ENCODE measurements around the gene GLRX2. TPM values are rescaled to one million over a fixed set of nuclear protein-coding genes. Genes with fewer than 3 reads are reported as not detected.
A peak's percentile ranks its signal among the peaks of the same experiment; 100 is the strongest.
"Not testable (repeated sequence)": the region's sequence is repeated elsewhere in the genome, so short reads cannot be mapped to it uniquely, and the experiment has no call there.

The GLRX2 gene

GRCh38 chr1:193058529-193059281 is 46.5 kb downstream of the GLRX2 start:
- Histone ChIP-seq H3K4me1 (ENCODE audit: control insufficient read depth in 2 of 2, insufficient read depth in 1 of 2, low read depth in 1 of 2, low read length in 2 of 2) (peaks cover 0 to 5% of the 10 kb centered on the region in 2 donors), H3K27me3 (ENCODE audit: control insufficient read depth in 3 of 3, insufficient read depth in 3 of 3, low read depth in 1 of 3, low read length in 3 of 3) (no peaks in the 10 kb centered on the region), H2BK120ac (ENCODE audit: low read depth, low read length) (no peak overlapping the region), H3K4ac (ENCODE audit: low read length) (peak overlapping the region; percentile 66), H2BK15ac (ENCODE audit: low read length) (no peak overlapping the region), H3K4me2 (ENCODE audit: insufficient read depth, low read length, poor library complexity, severe bottlenecking) (peak overlapping the region; percentile 69), H3K9me3 (replicated peaks in 1 of 2; ENCODE audit: control insufficient read depth in 2 of 2, insufficient read depth in 1 of 2, low read depth in 1 of 2, low read length in 2 of 2) (peaks cover 0 to 12% of the 10 kb centered on the region in 2 donors), H3K9ac (ENCODE audit: low read depth, low read length, poor library complexity) (peak overlapping the region; percentile 95), H3K27ac (replicated peaks; ENCODE audit: low read length) (peak overlapping the region; percentile 99), H3K4me3 (ENCODE audit: low read length in 2 of 2) (peak overlapping the region; percentile 98), H4K8ac (ENCODE audit: low read depth, low read length) (no peak overlapping the region), H2BK5ac (ENCODE audit: low read length) (peak overlapping the region; percentile 94), H2AK5ac (ENCODE audit: low read depth, low read length) (no peak overlapping the region), H3K36me3 (replicated peaks in 1 of 2; ENCODE audit: control insufficient read depth in 2 of 2, insufficient read depth in 2 of 2, low read length in 2 of 2) (peaks cover 0 to 25% of the 10 kb centered on the region in 2 donors), H3K18ac (ENCODE audit: low read length) (peak overlapping the region; percentile 90), H4K91ac (ENCODE audit: low read depth, low read length, poor library complexity) (no peak overlapping the region), H3K79me1 (ENCODE audit: low read depth, low read length) (peaks cover 4% of the 10 kb centered on the region), H2AFZ (ENCODE audit: low read length) (peak overlapping the region; percentile 94), H3K14ac (ENCODE audit: low read length) (peak overlapping the region; percentile 39), H2BK12ac (ENCODE audit: low read length) (no peak overlapping the region), H3K23ac (ENCODE audit: low read depth, low read length, poor library complexity) (peak overlapping the region; percentile 99)
- no CpG with 5 or more reads among the region's 37 CpGs for WGBS, 2 donors (ENCODE audit: extremely low coverage in 2 of 2, insufficient read length in 2 of 2, insufficient replicate concordance in 1 of 2)
- peak; percentile 31 for DNase-seq (ENCODE audit: low spot score)

GRCh38 chr1:193054169-193054675 is 51.0 kb downstream of the GLRX2 start:
- no peak overlapping the region for H3K27ac ChIP-seq (replicated peaks; ENCODE audit: low read length)
- no peak overlapping the region for H4K8ac ChIP-seq (ENCODE audit: low read depth, low read length)
- no peak overlapping the region for H3K23ac ChIP-seq (ENCODE audit: low read depth, low read length, poor library complexity)
- H2BK15ac ChIP-seq (ENCODE audit: low read length), result no peak overlapping the region
- no CpG with 5 or more reads among the region's 4 CpGs for WGBS, 2 donors (ENCODE audit: extremely low coverage in 2 of 2, insufficient read length in 2 of 2, insufficient replicate concordance in 1 of 2)
- H3K4me2 ChIP-seq (ENCODE audit: insufficient read depth, low read length, poor library complexity, severe bottlenecking), result no peak overlapping the region
- no peak overlapping the region for H2AFZ ChIP-seq (ENCODE audit: low read length)
- H3K9me3 ChIP-seq (replicated peaks in 1 of 2; ENCODE audit: control insufficient read depth in 2 of 2, insufficient read depth in 1 of 2, low read depth in 1 of 2, low read length in 2 of 2), result no peaks in the 10 kb centered on the region
- peaks cover 0 to 37% of the 10 kb centered on the region in 2 donors for H3K36me3 ChIP-seq (replicated peaks in 1 of 2; ENCODE audit: control insufficient read depth in 2 of 2, insufficient read depth in 2 of 2, low read length in 2 of 2)
- no peak overlapping the region for H2BK120ac ChIP-seq (ENCODE audit: low read depth, low read length)
- peaks cover 3% of the 10 kb centered on the region for H3K79me1 ChIP-seq (ENCODE audit: low read depth, low read length)
- no peak overlapping the region for H3K18ac ChIP-seq (ENCODE audit: low read length)
- no peak for DNase-seq (ENCODE audit: low spot score)
- no peak overlapping the region for H2AK5ac ChIP-seq (ENCODE audit: low read depth, low read length)
- no peak overlapping the region for H2BK12ac ChIP-seq (ENCODE audit: low read length)
- H4K91ac ChIP-seq (ENCODE audit: low read depth, low read length, poor library complexity), result no peak overlapping the region
- no peaks in the 10 kb centered on the region for H3K27me3 ChIP-seq (ENCODE audit: control insufficient read depth in 3 of 3, insufficient read depth in 3 of 3, low read depth in 1 of 3, low read length in 3 of 3)
- H3K9ac ChIP-seq (ENCODE audit: low read depth, low read length, poor library complexity), result no peak overlapping the region
- no peak overlapping the region for H3K4me3 ChIP-seq (ENCODE audit: low read length in 2 of 2)
- H3K14ac ChIP-seq (ENCODE audit: low read length), result no peak overlapping the region
- H2BK5ac ChIP-seq (ENCODE audit: low read length), result no peak overlapping the region
- no peak overlapping the region for H3K4ac ChIP-seq (ENCODE audit: low read length)
- no peaks in the 10 kb centered on the region for H3K4me1 ChIP-seq (ENCODE audit: control insufficient read depth in 2 of 2, insufficient read depth in 1 of 2, low read depth in 1 of 2, low read length in 2 of 2)

- H3K9me3 ChIP-seq (replicated peaks in 1 of 2; ENCODE audit: control insufficient read depth in 2 of 2, insufficient read depth in 1 of 2, low read depth in 1 of 2, low read length in 2 of 2); H4K8ac ChIP-seq (ENCODE audit: low read depth, low read length); H3K18ac ChIP-seq (ENCODE audit: low read length); H3K4me3 ChIP-seq (ENCODE audit: low read length in 2 of 2); H3K4ac ChIP-seq (ENCODE audit: low read length); H4K91ac ChIP-seq (ENCODE audit: low read depth, low read length, poor library complexity); H2AFZ ChIP-seq (ENCODE audit: low read length); H3K27ac ChIP-seq (replicated peaks; ENCODE audit: low read length); H3K79me1 ChIP-seq (ENCODE audit: low read depth, low read length); H2BK15ac ChIP-seq (ENCODE audit: low read length); H3K4me2 ChIP-seq (ENCODE audit: insufficient read depth, low read length, poor library complexity, severe bottlenecking); H3K4me1 ChIP-seq (ENCODE audit: control insufficient read depth in 2 of 2, insufficient read depth in 1 of 2, low read depth in 1 of 2, low read length in 2 of 2); H3K23ac ChIP-seq (ENCODE audit: low read depth, low read length, poor library complexity); H2BK12ac ChIP-seq (ENCODE audit: low read length); H3K9ac ChIP-seq (ENCODE audit: low read depth, low read length, poor library complexity); H3K27me3 ChIP-seq (ENCODE audit: control insufficient read depth in 3 of 3, insufficient read depth in 3 of 3, low read depth in 1 of 3, low read length in 3 of 3); DNase-seq (ENCODE audit: low spot score); H2AK5ac ChIP-seq (ENCODE audit: low read depth, low read length); H3K14ac ChIP-seq (ENCODE audit: low read length); H2BK120ac ChIP-seq (ENCODE audit: low read depth, low read length); H2BK5ac ChIP-seq (ENCODE audit: low read length): not testable (repeated sequence)
- no CpG with 5 or more reads among the region's 5 CpGs for WGBS, 2 donors (ENCODE audit: extremely low coverage in 2 of 2, insufficient read length in 2 of 2, insufficient replicate concordance in 1 of 2)
- H3K36me3 ChIP-seq (replicated peaks in 1 of 2; ENCODE audit: control insufficient read depth in 2 of 2, insufficient read depth in 2 of 2, low read length in 2 of 2), result peaks cover 4 to 75% of the 10 kb centered on the region in 2 donors
These were observed 56.3 kb downstream of the GLRX2 start for GRCh38 chr1:193048913-193049312.

Small RNA genes lying within 50 kb of the gene (small RNA-seq; reads per million reads assigned to genes)
- gene MIR1278 (ENCODE audit: insufficient read depth) (3.2 reads per million), gene SCARNA18B (ENCODE audit: insufficient read depth) (not detected)
